Endometrial microvascular endothelial cells (primary cell): ENCODE results near the gene GPC5. TPM values are rescaled to one million over a fixed set of nuclear protein-coding genes. Genes with fewer than 3 reads are reported as not detected.
"Not testable (repeated sequence)": the region's sequence is repeated elsewhere in the genome, so short reads cannot be mapped to it uniquely, and the experiment has no call there.

ENCODE experiments used
- in situ Hi-C: cut with HindIII; loops from 2 replicates; pipeline ENCODE4 v1.10.0; 2017; ENCODE audit warnings: low sequenced_read_pairs, low pct_unique_long_range_greater_than_20kb; ENCODE audit errors: inconsistent ontology term
- total RNA-seq: library from RNA; depleted of rRNA; stranded (reverse); fragments of >200 nt; gene quantifications from one replicate; pipeline ENCODE4 v1.2.3, GENCODE V29; 2015; ENCODE audit errors: inconsistent ontology term

The GPC5 gene
- total RNA-seq, 1 donor from 2014 or later = 0.46 TPM

DNA sequence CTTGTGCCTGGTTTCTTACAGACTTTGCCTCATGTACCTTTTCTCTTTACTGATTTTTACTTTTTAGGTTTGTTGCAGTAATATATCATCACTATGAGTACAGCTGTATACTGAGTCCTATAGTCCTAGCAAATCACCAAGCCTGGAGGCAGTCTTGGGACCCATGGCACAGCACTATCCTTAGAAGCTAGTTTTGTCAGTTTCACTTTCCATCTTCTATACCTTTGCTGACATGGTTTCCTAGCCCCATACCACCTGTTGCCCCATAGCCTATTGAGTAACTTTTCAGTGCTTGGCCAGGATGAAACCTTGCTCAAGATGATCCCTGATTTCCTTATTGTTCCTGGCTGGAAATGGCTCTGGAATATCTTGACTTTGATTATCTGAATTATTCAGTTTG, 826.4 kb downstream of the GPC5 start:
- in situ Hi-C loops = no loop called here

DNA sequence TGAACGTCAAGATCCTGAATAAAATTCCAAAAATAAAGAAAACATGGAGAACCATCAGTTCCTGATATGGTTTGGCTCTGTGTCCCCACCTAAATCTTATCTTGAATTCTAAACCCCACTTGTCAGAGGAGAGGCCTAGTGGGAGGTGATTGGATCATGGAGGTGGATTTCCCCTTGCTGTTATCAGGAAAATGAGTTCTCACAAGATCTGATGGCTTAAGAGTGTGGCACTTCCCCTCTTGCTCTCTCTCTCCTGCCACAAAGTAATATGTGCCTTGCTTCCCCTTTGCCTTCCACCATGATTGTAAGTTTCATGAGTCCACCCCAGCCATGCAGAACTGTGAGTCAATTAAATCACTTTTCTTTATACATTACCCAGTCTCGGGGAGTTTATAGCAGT, 827.4 kb downstream of the GPC5 start:
- in situ Hi-C loops = no loop called here

GRCh38 chr13:92232871-92233270, 834.5 kb downstream of the GPC5 start:
- in situ Hi-C loops = no loop called here

DNA sequence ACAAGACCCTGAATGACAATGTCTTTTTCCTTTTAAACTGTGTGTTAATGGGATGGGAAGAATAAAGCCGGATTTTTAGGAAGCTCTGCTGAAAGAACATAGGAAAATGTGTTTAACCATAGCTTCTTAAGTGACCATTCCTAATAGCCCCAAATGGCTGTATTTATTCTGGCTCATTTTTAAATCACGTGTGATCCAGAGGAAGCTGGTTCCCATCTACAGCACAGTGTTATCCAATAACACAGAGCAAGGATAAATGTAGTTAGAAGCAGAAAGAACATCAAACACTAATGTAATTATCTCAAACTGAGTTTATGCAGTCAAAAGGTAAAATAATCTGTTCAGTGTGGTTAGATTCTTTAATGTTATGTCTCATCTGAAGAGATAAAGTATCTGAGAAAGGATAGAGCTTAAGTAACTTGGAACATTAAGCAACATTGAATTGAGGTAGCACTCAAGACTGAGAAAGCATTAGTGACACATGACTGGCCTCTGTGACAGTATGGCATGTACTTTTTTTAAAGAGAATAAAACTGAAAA, 853.3 kb downstream of the GPC5 start:
- in situ Hi-C loops = no loop called here

GRCh38 chr13:92255526-92255925, 857.1 kb downstream of the GPC5 start:
- in situ Hi-C loops = no loop called here

- in situ Hi-C loops = no loop called here
Observed at GRCh38 chr13:92256211-92256610, 857.8 kb downstream of the GPC5 start.

DNA sequence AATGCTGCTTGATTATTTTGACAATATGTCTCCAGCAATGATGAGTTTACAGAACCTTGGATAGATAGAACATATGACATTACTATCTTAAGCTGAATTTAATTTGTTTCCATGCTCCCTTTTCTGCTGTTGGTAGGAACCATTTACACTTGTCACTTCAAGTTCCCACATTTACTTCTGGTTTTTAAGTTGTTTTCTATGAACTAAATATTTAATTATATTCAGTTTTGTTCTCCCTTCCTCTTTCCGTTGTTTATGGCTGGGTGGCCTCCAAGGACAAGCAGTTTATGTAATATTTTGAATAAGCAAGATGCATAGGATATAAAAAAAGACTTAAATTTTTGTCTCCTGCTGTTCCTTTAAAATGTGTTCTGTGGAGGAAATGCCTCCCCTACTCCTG, 860.6 kb downstream of the GPC5 start:
- in situ Hi-C loops = no loop called here

DNA sequence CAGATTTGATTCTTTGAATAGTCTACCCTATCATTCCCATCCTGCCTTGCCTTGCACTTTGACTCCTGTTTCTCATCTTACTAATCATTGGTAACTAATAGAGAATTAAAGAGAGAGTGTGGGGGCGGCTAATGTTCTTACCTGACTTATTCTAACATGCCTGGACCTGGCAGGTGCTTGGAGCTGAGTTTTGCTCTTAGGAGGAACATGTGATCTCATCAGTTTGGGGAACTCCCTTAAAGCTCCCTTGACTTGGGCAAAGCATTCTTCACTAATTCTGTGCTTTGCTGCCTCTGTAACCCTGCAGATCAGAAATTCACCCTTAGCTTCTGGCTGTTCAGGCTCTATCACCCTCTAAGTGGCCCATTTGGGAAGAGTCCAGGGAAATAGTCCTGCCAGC, 861.1 kb downstream of the GPC5 start:
- in situ Hi-C loops = no loop called here

DNA sequence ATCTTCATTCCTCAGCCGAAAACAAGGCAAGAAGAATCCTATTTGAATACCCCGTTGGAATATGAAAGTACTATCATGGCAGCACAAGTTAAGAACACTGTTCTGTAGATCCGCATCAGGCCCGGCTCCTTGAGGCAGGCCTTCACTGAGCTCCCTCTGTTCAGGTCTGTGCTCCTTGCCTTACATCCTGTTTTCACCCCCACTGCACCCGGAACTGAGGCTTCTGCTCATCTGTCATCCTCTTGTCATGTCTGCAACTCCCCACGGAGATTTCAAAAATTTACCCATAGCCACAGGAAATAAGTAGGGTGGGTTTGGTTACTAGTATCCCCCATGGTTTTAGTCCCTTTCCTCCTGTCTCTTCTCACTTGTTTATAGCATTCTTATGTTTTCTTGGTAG, 861.9 kb downstream of the GPC5 start:
- in situ Hi-C loops = no loop called here

GRCh38 chr13:92262100-92262788, 863.8 kb downstream of the GPC5 start:
- in situ Hi-C loops = no loop called here

- in situ Hi-C loops = no loop called here
Observed at GRCh38 chr13:92265408-92265807, 867.0 kb downstream of the GPC5 start.

DNA sequence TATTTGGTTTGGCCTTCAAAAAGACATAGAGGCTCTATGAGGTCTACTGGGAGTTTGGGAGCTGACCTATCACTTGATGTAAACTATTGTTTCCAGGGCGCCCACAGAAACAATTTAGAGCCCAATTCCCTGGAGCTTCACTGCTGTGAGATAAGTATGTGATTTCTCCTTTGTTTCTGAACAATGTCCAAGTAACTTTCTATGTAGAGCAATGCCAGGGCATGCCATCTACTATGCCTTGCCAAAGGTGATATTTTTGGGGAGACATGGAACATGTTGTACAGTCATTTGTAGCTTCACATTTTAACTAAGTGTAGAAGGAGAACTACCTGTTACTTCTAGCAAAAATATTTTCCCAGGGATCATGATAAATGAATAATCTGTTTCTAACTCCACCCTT, 872.6 kb downstream of the GPC5 start:
- in situ Hi-C loops = no loop called here

- in situ Hi-C loops = no loop called here
Observed at GRCh38 chr13:92272177-92272576, 873.8 kb downstream of the GPC5 start.

DNA sequence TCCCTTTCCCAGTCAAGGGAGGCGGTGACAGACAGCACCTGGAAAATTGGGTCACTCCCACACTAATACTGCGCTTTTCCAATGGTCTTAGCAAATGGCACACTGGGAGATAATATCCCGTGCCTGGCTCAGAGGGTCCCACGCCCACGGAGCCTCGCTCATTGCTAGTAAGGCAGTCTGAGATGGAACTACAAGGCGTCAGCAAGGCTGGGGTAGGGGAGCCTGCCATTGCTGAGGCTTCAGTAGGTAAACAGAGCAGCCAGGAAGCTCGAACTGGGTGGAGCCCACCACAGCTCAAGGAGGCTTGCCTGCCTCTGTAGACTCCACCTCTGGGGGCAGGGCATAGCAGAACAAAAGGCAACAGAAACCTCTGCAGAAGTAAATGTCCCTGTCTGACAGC, 882.6 kb downstream of the GPC5 start:
- in situ Hi-C loops = not testable (repeated sequence)

- in situ Hi-C loops = not testable (repeated sequence)
Observed at GRCh38 chr13:92290718-92291307, 892.4 kb downstream of the GPC5 start.

GRCh38 chr13:92294533-92294932, 896.1 kb downstream of the GPC5 start:
- in situ Hi-C loops = not testable (repeated sequence)

GRCh38 chr13:92296154-92296671, 897.8 kb downstream of the GPC5 start:
- in situ Hi-C loops = not testable (repeated sequence)

- in situ Hi-C loops = no loop called here
Observed at GRCh38 chr13:92297971-92298942, 899.8 kb downstream of the GPC5 start.

- in situ Hi-C loops = no loop called here
Observed at GRCh38 chr13:92300651-92301050, 902.2 kb downstream of the GPC5 start.
